MCF 10A (cell line): ENCODE results near the gene RPL21. TPM values are rescaled to one million over a fixed set of nuclear protein-coding genes. Genes with fewer than 3 reads are reported as not detected.

Experiments used
- BruUV-seq: library from RNA; stranded (reverse); fragments of 400-500 nt; replicated peaks from 2 replicates; lab custom pipeline; 2021; lab: Mats Ljungman, UMichigan
- CTCF ChIA-PET: fragments of 300-600 bp; sonication (Branson Sonifier 250); formaldehyde crosslinking; extraction: SDS; loops from one replicate; lab custom pipeline; 2021; ENCODE audit warnings: antibody characterized with exemption, inconsistent platforms; lab: Yijun Ruan, JAX
- POLR2A ChIA-PET: fragments of 300-600, 350-650 bp; sonication (Branson Sonifier 250); formaldehyde crosslinking; extraction: SDS; loops from one replicate; lab custom pipeline; 2020; ENCODE audit warnings: antibody characterized with exemption, inconsistent platforms; lab: Yijun Ruan, JAX
- DNase-seq: peaks from one replicate; pipeline ENCODE4 v3.0.0-alpha.2; 2018; ENCODE audit not compliant: unreplicated experiment
- H3K27ac Mint-ChIP-seq: one replicate; pipeline ENCODE4 v1.8.0; 2022; ENCODE audit warnings: mild to moderate bottlenecking, low read depth, mixed read lengths; ENCODE audit not compliant: unreplicated experiment
- H3K27me3 Mint-ChIP-seq: one replicate; pipeline ENCODE4 v1.8.0; 2022; ENCODE audit warnings: mixed read lengths; ENCODE audit not compliant: insufficient read depth, unreplicated experiment
- H3K36me3 Mint-ChIP-seq: one replicate; pipeline ENCODE4 v1.8.0; 2022; ENCODE audit warnings: mild to moderate bottlenecking, moderate library complexity, mixed read lengths; ENCODE audit not compliant: insufficient read depth, unreplicated experiment
- H3K4me1 Mint-ChIP-seq: one replicate; pipeline ENCODE4 v1.8.0; 2022; ENCODE audit warnings: mixed read lengths; ENCODE audit not compliant: insufficient read depth, unreplicated experiment
- H3K4me3 Mint-ChIP-seq: one replicate; pipeline ENCODE4 v1.8.0; 2022; ENCODE audit warnings: mild to moderate bottlenecking, moderate library complexity, mixed read lengths; ENCODE audit not compliant: unreplicated experiment
- H3K9me3 Mint-ChIP-seq: one replicate; pipeline ENCODE4 v1.8.0; 2022; ENCODE audit warnings: mixed read lengths; ENCODE audit not compliant: unreplicated experiment
- CTCF ChIP-seq: fragments of 200-600 bp; IDR thresholded peaks from one replicate; pipeline ENCODE4 v1.8.0; 2022; ENCODE audit warnings: antibody characterized with exemption, mild to moderate bottlenecking; ENCODE audit not compliant: unreplicated experiment
- intact Hi-C: fragments of 100-400 bp; cut with micrococcal nuclease; formaldehyde crosslinking; loops from 2 replicates; pipeline ENCODE4 v1.14.1; 2022
- total RNA-seq: library from RNA; stranded (reverse); gene quantifications from 2 replicates; pipeline ENCODE4 v1.2.3, GENCODE V29; 2022

Gene RPL21
- total RNA-seq, 1 experiment from 2014 or later: 1,293 TPM

- no peak overlapping the region for H3K4me3 Mint-ChIP-seq
- H3K27me3 Mint-ChIP-seq: no peaks in the 10 kb centered on the region
- intact Hi-C loops: no loop called here
- ChIA-PET CTCF (interaction anchor here (0.6 kb wide), 1 partner anchor 98 kb away, joined by 3 read pairs; no protein-coding TSS in a partner anchor), POLR2A (no interaction called here)
- no peaks in the 10 kb centered on the region for H3K9me3 Mint-ChIP-seq
- DNase-seq: no peak
- H3K27ac Mint-ChIP-seq: no peak overlapping the region
- H3K36me3 Mint-ChIP-seq: peaks cover 22% of the 10 kb centered on the region
- BruUV-seq: no TSS peak
- H3K4me1 Mint-ChIP-seq: peaks cover 7% of the 10 kb centered on the region
- TF ChIP-seq CTCF: no peak
Observed at GRCh38 chr13:27245610-27246009, 5.7 kb upstream of the RPL21 start.

GRCh38 chr13:27250833-27251165, 559 bp upstream of the RPL21 start:
- Mint-ChIP-seq H3K4me3 (peak overlapping the region; percentile 93), H3K36me3 (peaks cover 54% of the 10 kb centered on the region), H3K4me1 (peaks cover 14% of the 10 kb centered on the region), H3K9me3 (no peaks in the 10 kb centered on the region), H3K27ac (peak overlapping the region; percentile 99), H3K27me3 (no peaks in the 10 kb centered on the region)
- TSS peak; percentile 88 for BruUV-seq
- intact Hi-C loops: loop anchor here (1.0 kb wide), 2 partner anchors 78 to 109 kb away; no protein-coding TSS in a partner anchor
- DNase-seq: no peak
- ChIA-PET POLR2A (interaction anchor here (0.6 to 1.1 kb wide), 34 partner anchors 8 to 1045 kb away, joined by 3 to 13 read pairs (median 4); partner anchors contain the start of genes GTF3A and RASL11A), CTCF (no interaction called here)
- TF ChIP-seq CTCF: no peak

GRCh38 chr13:27252467-27252866, 1.1 kb downstream of the RPL21 start:
- intact Hi-C loops: no loop called here
- H3K27me3 Mint-ChIP-seq: no peaks in the 10 kb centered on the region
- peak overlapping the region; percentile 99 for H3K27ac Mint-ChIP-seq
- H3K4me1 Mint-ChIP-seq: peaks cover 14% of the 10 kb centered on the region
- BruUV-seq: no TSS peak
- no peaks in the 10 kb centered on the region for H3K9me3 Mint-ChIP-seq
- no peak for DNase-seq
- POLR2A ChIA-PET: interaction anchor here (0.7 to 2.1 kb wide), 13 partner anchors 10 to 368 kb away, joined by 3 to 12 read pairs (median 5); partner anchors contain the start of genes LNX2 and RASL11A
- TF ChIP-seq CTCF: no peak
- peaks cover 65% of the 10 kb centered on the region for H3K36me3 Mint-ChIP-seq
- peak overlapping the region; percentile 93 for H3K4me3 Mint-ChIP-seq
- CTCF ChIA-PET: interaction anchor here (0.8 to 1.1 kb wide), 4 partner anchors 12 to 267 kb away, joined by 3 to 5 read pairs (median 3); no protein-coding TSS in a partner anchor

GRCh38 chr13:27257233-27257568, 5.8 kb downstream of the RPL21 start:
- H3K36me3 Mint-ChIP-seq: peaks cover 93% of the 10 kb centered on the region
- CTCF ChIA-PET: interaction anchor here (0.6 to 2.0 kb wide), 6 partner anchors 13 to 1880 kb away, joined by 3 to 5 read pairs (median 4); partner anchors contain the start of gene RASL11A
- no TSS peak for BruUV-seq

More at GRCh38 chr13:27257233-27257568, 5.8 kb downstream of the RPL21 start:
- Mint-ChIP-seq H3K9me3 (no peaks in the 10 kb centered on the region), H3K4me3 (no peak overlapping the region), H3K4me1 (peaks cover 15% of the 10 kb centered on the region), H3K27me3 (no peaks in the 10 kb centered on the region), H3K27ac (no peak overlapping the region)
- no peak for DNase-seq
- TF ChIP-seq CTCF: no peak
- POLR2A ChIA-PET: interaction anchor here (0.7 to 2.3 kb wide), 4 partner anchors 13 to 87 kb away, joined by 3 to 8 read pairs (median 4); partner anchors contain the start of gene RASL11A
- intact Hi-C loops: no loop called here
